Measurements from ENCODE around the gene COMMD7. TPM values are rescaled to one million over a fixed set of nuclear protein-coding genes. Genes with fewer than 3 reads are reported as not detected.
"Not testable (repeated sequence)": the region's sequence is repeated elsewhere in the genome, so short reads cannot be mapped to it uniquely, and the experiment has no call there.

Gene COMMD7
- total RNA-seq, 1 donor = 61.2 TPM

DNA sequence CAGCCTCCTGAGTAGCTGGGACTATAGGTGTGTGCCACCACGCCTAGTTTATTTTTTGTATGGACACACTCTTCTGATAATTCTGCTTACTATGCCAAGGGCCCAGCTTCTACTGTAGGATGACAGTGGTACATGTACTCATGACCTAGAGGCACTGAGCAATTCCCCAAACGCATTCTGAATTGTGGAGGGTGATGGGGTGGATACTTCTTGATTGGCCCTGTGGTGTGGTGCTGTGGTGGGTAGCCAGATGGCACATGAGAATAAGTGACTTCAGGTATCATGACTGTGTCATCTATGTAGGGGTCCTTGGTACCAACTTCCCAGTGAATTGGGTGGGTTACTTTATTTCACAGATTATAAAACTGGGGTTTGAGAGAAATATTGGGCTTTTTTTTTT lies 30.0 kb upstream of the COMMD7 start:
- Histone ChIP-seq H3K27me3 (ENCODE audit: insufficient read depth, low read length) (no peaks in the 10 kb centered on the region), H3K4me2 (ENCODE audit: insufficient read depth, low read length) (no peak overlapping the region), H3K4me3 (ENCODE audit: insufficient read depth, low read length) (no peak overlapping the region), H2AFZ (ENCODE audit: low read length) (no peak overlapping the region), H3K79me2 (ENCODE audit: insufficient read depth, low read length) (peaks cover 20% of the 10 kb centered on the region), H3K27ac (ENCODE audit: low read depth, low read length) (no peak overlapping the region), H4K20me1 (ENCODE audit: insufficient read depth, low read length) (peaks cover under 1% of the 10 kb centered on the region), H3K36me3 (ENCODE audit: insufficient read depth, low read length) (no peaks in the 10 kb centered on the region), H3K9me3 (ENCODE audit: low read depth, low read length) (no peaks in the 10 kb centered on the region), H3K4me1 (ENCODE audit: insufficient read depth, low read length) (peaks cover 7% of the 10 kb centered on the region)
- no peak for DNase-seq (ENCODE audit: insufficient read length, low spot score, missing footprints)
- TF ChIP-seq, protein P1, sequence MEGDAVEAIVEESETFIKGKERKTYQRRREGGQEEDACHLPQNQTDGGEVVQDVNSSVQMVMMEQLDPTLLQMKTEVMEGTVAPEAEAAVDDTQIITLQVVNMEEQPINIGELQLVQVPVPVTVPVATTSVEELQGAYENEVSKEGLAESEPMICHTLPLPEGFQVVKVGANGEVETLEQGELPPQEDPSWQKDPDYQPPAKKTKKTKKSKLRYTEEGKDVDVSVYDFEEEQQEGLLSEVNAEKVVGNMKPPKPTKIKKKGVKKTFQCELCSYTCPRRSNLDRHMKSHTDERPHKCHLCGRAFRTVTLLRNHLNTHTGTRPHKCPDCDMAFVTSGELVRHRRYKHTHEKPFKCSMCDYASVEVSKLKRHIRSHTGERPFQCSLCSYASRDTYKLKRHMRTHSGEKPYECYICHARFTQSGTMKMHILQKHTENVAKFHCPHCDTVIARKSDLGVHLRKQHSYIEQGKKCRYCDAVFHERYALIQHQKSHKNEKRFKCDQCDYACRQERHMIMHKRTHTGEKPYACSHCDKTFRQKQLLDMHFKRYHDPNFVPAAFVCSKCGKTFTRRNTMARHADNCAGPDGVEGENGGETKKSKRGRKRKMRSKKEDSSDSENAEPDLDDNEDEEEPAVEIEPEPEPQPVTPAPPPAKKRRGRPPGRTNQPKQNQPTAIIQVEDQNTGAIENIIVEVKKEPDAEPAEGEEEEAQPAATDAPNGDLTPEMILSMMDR (IDR thresholded peaks at IDR 0.05; ENCODE audit: extremely low read depth, low read depth, low read length) = no peak

DNA sequence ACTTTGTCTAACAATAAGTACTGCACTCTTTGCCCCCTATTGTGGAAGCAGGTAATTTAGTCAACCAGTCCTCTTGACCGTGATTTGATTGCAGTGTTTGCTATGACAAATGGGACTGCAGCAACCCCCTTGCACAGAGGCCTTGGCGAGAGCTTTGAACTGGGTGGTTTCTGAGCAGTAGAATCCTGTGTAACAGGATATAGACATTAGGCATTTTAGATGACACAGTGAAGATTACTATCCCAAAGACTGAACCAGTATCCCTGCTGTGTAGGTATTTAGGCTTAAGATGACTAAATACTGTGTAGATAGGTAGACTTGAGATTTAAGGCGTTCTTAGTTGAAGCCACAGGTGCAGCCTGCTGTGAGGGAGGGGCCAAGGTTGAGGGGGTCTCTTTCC lies 28.8 kb upstream of the COMMD7 start:
- no peak overlapping the region for H3K27ac ChIP-seq (ENCODE audit: low read depth, low read length)
- H2AFZ ChIP-seq (ENCODE audit: low read length) = no peak overlapping the region
- H3K9me3 ChIP-seq (ENCODE audit: low read depth, low read length) = no peaks in the 10 kb centered on the region
- H3K4me1 ChIP-seq (ENCODE audit: insufficient read depth, low read length) = peaks cover 4% of the 10 kb centered on the region
- TF ChIP-seq, protein P1 (IDR thresholded peaks at IDR 0.05; ENCODE audit: extremely low read depth, low read depth, low read length) = no peak
- H4K20me1 ChIP-seq (ENCODE audit: insufficient read depth, low read length) = no peaks in the 10 kb centered on the region
- no peak for DNase-seq (ENCODE audit: insufficient read length, low spot score, missing footprints)
- H3K79me2 ChIP-seq (ENCODE audit: insufficient read depth, low read length) = peaks cover 17% of the 10 kb centered on the region
- no peaks in the 10 kb centered on the region for H3K36me3 ChIP-seq (ENCODE audit: insufficient read depth, low read length)
- no peaks in the 10 kb centered on the region for H3K27me3 ChIP-seq (ENCODE audit: insufficient read depth, low read length)
- H3K4me2 ChIP-seq (ENCODE audit: insufficient read depth, low read length) = no peak overlapping the region
- H3K4me3 ChIP-seq (ENCODE audit: insufficient read depth, low read length) = no peak overlapping the region

DNA sequence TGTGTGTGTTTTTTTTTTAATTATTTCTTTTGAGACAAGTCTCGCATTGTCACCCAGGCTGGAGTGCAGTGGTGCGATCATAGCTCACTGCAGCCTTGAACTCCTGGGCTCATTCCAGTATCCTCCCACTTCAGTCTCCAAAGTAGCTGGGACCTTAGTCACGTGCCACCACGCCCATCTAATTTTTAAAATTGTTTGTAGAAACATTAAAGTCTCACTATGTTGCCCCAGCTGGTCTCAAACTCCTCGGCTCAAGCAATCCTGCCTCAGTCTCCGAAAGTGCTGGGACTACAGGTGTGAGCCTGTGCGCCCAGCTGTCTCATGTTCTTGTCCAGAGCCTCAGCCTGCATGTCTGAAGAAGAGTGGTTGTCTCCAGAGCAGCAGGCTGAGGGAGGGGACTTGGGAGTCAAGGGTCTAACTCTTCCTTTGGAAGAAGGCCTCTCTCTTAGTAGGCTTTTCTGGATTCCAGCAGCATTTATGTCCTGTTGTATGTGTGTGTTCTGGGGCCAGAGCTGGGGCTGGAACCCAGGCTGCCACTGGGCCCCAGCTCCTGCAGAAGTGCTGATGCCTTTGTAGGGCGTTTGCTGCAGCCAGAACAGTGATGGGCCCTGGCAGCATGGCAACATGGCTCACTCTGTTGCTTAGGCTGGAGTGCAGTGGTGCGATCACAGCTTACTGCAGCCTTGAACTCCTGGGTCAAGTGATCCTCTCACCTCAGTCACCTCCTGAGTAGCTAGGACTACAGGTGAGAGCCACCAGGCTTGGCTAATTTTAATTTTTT lies 24.3 kb upstream of the COMMD7 start:
- H3K4me1 ChIP-seq (ENCODE audit: insufficient read depth, low read length) = peaks cover 6% of the 10 kb centered on the region
- H2AFZ ChIP-seq (ENCODE audit: low read length) = no peak overlapping the region
- no peak for DNase-seq (ENCODE audit: insufficient read length, low spot score, missing footprints)
- H3K27me3 ChIP-seq (ENCODE audit: insufficient read depth, low read length) = no peaks in the 10 kb centered on the region
- no peaks in the 10 kb centered on the region for H4K20me1 ChIP-seq (ENCODE audit: insufficient read depth, low read length)
- TF ChIP-seq, protein P1 (IDR thresholded peaks at IDR 0.05; ENCODE audit: extremely low read depth, low read depth, low read length) = no peak
- H3K27ac ChIP-seq (ENCODE audit: low read depth, low read length) = no peak overlapping the region
- H3K79me2 ChIP-seq (ENCODE audit: insufficient read depth, low read length) = peaks cover 33% of the 10 kb centered on the region
- no peak overlapping the region for H3K4me3 ChIP-seq (ENCODE audit: insufficient read depth, low read length)
- no peak overlapping the region for H3K4me2 ChIP-seq (ENCODE audit: insufficient read depth, low read length)
- H3K9me3 ChIP-seq (ENCODE audit: low read depth, low read length) = no peaks in the 10 kb centered on the region
- no peaks in the 10 kb centered on the region for H3K36me3 ChIP-seq (ENCODE audit: insufficient read depth, low read length)

DNA sequence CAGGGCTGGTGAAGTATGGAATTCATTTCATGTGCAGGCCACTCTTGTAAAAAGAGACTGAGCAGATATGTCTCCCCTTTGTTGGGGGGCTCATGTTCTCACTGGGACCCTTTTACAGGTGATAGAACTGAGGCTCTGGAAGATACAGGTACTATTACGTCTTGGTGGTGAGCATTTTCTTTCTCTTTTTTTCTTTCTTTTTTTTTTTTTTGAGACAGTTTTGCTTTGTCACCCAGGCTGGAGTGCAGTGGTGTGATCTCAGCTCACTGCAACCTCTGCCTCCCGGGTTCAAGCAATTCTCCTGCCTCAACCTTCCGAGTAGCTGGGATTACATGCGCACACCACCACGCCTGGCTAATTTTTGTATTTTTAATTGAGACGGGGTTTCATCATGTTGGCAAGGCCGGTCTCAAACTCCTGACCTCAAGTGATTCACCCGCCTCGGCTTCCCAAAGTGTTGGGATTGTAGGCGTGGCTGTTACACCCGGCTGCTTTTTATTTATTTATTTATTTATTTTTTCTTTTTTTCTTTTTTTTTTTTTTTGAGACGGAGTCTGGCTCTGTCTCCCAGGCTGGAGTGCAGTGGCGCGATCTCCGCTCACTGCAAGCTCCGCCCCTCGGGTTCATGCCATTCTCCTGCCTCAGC lies 22.1 kb upstream of the COMMD7 start:
- not testable (repeated sequence) for H3K27ac ChIP-seq (ENCODE audit: low read depth, low read length); H2AFZ ChIP-seq (ENCODE audit: low read length); H3K9me3 ChIP-seq (ENCODE audit: low read depth, low read length); H3K4me2 ChIP-seq (ENCODE audit: insufficient read depth, low read length); H3K4me1 ChIP-seq (ENCODE audit: insufficient read depth, low read length); H3K36me3 ChIP-seq (ENCODE audit: insufficient read depth, low read length); H4K20me1 ChIP-seq (ENCODE audit: insufficient read depth, low read length); H3K4me3 ChIP-seq (ENCODE audit: insufficient read depth, low read length); H3K27me3 ChIP-seq (ENCODE audit: insufficient read depth, low read length); DNase-seq (ENCODE audit: insufficient read length, low spot score, missing footprints)
- peaks cover 33% of the 10 kb centered on the region for H3K79me2 ChIP-seq (ENCODE audit: insufficient read depth, low read length)
